ENCODE measurements around the gene BAX. TPM values are rescaled to one million over a fixed set of nuclear protein-coding genes. Genes with fewer than 3 reads are reported as not detected.

Gene BAX
- total and polyA plus RNA-seq, 2 of the 13 experiments (the other 11 are each of a cell fraction or from before 2014, with no cell fraction given), result 139 to 176 TPM

DNA sequence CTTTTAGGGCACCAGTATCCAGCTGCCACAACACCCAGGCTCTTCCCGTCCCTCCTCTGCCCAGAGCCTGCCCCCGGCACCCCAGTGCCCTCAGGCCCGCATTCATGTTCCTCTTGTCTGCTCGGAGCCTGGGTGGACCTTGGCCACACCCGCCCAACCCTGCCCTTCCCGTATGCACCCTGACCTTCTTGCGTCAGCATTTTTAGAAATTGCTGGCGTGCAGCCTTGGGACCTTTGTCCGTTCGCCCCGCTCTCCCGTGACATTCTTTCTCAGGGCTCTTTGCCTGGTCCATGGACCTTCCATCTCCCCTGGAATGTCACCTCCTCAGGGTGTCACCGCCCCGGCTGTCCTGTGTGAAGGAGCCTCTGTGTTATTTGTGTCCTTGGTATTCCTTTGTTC is 47.0 kb upstream of the BAX start (continued):
- TF ChIP-seq PHF21A (CRISPR knock-in tag; IDR thresholded peaks at IDR 0.05) (peak; percentile 76; the same call in 1 of the 2 replicates), POGZ (CRISPR knock-in tag; IDR thresholded peaks at IDR 0.05) (no peak; the same call in 1 of the 2 replicates), ZNF850 (CRISPR knock-in tag; conservative IDR thresholded peaks at IDR 0.05) (no peak), ZNF761 (CRISPR knock-in tag; conservative IDR thresholded peaks at IDR 0.05) (no peak), ZNF468 (CRISPR knock-in tag; IDR thresholded peaks at IDR 0.05) (no peak), KDM5A (IDR thresholded peaks at IDR 0.05; ENCODE audit: borderline replicate concordance, low read length) (no peak), ZSCAN31 (CRISPR knock-in tag; IDR thresholded peaks at IDR 0.05; ENCODE audit: low read depth) (no peak), CCDC6 (CRISPR knock-in tag; IDR thresholded peaks at IDR 0.05) (peak; percentile 54; the same call in 1 of the 2 replicates), ZNF75D (CRISPR knock-in tag; IDR thresholded peaks at IDR 0.05; ENCODE audit: borderline replicate concordance) (no peak), NCOR1 (IDR thresholded peaks at IDR 0.05; ENCODE audit: borderline replicate concordance, low read length) (peak; percentile 75), ZMYM3 (CRISPR knock-in tag; IDR thresholded peaks at IDR 0.05) (peak; percentile 46; the same call in 1 of the 2 replicates), ASH2L (IDR thresholded peaks at IDR 0.05; ENCODE audit: insufficient read length, low read depth, low read length) (no peak), GFI1 (CRISPR knock-in tag; IDR thresholded peaks at IDR 0.05; ENCODE audit: borderline replicate concordance) (no peak), ZNF484 (CRISPR knock-in tag; IDR thresholded peaks at IDR 0.05; ENCODE audit: borderline replicate concordance, low read depth) (no peak), SMAD3 (CRISPR knock-in tag; IDR thresholded peaks at IDR 0.05) (no peak), ZBTB20 (CRISPR knock-in tag; IDR thresholded peaks at IDR 0.05; ENCODE audit: borderline replicate concordance, low read depth) (no peak), IRF2 (CRISPR knock-in tag; IDR thresholded peaks at IDR 0.05) (peak; percentile 83), ZNF605 (CRISPR knock-in tag; IDR thresholded peaks at IDR 0.05) (peak; percentile 54; the same call in 1 of the 2 replicates), ZNF598 (CRISPR knock-in tag; IDR thresholded peaks at IDR 0.05; ENCODE audit: borderline replicate concordance) (no peak), ZNF337 (CRISPR knock-in tag; IDR thresholded peaks at IDR 0.05; ENCODE audit: borderline replicate concordance, low read depth) (no peak), SNAPC2 (CRISPR knock-in tag; IDR thresholded peaks at IDR 0.05) (no peak), ZNF800 (CRISPR knock-in tag; IDR thresholded peaks at IDR 0.05) (no peak), SATB2 (CRISPR knock-in tag; IDR thresholded peaks at IDR 0.05) (no peak), ZNF124 (CRISPR knock-in tag; IDR thresholded peaks at IDR 0.05) (0 out of 2 replicates have a peak, but pooled peaks have one; percentile 67), GLI4 (CRISPR knock-in tag; IDR thresholded peaks at IDR 0.05; ENCODE audit: borderline replicate concordance) (no peak), ZNF547 (CRISPR knock-in tag; IDR thresholded peaks at IDR 0.05) (no peak), HOXD1 (CRISPR knock-in tag; IDR thresholded peaks at IDR 0.05) (no peak)
- TF ChIP-seq, protein P1, sequence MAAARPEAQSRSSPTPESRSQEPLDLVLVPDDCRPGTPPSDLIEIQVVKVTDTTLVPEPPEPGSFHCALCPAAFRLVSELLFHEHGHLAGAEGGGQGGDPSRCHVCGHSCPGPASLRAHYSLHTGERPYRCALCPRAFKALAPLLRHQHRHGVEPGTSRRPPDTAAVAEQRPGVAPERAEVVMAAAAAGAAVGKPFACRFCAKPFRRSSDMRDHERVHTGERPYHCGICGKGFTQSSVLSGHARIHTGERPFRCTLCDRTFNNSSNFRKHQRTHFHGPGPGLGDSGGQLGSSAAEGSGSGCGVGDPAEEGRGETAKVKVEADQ (CRISPR knock-in tag; IDR thresholded peaks at IDR 0.05; ENCODE audit: borderline replicate concordance), result no peak
- TF ChIP-seq, protein P2, sequence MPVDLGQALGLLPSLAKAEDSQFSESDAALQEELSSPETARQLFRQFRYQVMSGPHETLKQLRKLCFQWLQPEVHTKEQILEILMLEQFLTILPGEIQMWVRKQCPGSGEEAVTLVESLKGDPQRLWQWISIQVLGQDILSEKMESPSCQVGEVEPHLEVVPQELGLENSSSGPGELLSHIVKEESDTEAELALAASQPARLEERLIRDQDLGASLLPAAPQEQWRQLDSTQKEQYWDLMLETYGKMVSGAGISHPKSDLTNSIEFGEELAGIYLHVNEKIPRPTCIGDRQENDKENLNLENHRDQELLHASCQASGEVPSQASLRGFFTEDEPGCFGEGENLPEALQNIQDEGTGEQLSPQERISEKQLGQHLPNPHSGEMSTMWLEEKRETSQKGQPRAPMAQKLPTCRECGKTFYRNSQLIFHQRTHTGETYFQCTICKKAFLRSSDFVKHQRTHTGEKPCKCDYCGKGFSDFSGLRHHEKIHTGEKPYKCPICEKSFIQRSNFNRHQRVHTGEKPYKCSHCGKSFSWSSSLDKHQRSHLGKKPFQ (CRISPR knock-in tag; IDR thresholded peaks at IDR 0.05; ENCODE audit: insufficient replicate concordance), result no peak
